GM21825 (cell line): Measurements from ENCODE around the gene ZG16B.

ENCODE experiments used
- ATAC-seq: cut with Tn5 transposase; IDR thresholded peaks from one replicate; pipeline ENCODE4 v1.9.1; 2021; ENCODE audit warnings: mild to moderate bottlenecking, moderate library complexity; ENCODE audit not compliant: unreplicated experiment

The ZG16B gene, protein sequence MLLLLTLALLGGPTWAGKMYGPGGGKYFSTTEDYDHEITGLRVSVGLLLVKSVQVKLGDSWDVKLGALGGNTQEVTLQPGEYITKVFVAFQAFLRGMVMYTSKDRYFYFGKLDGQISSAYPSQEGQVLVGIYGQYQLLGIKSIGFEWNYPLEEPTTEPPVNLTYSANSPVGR

GRCh38 chr16:2829501-2830354 is at the start of gene ZG16B:
TSS of gene ZG16B (plus strand) at chr16:2830303. CDS start at chr16:2830442, 139 bp downstream.
- no peak for ATAC-seq

GRCh38 chr16:2782583-2783351 is 47.3 kb upstream of the ZG16B start:
- no peak for ATAC-seq

GRCh38 chr16:2783581-2784357 is 46.3 kb upstream of the ZG16B start:
- ATAC-seq: no peak

GRCh38 chr16:2784358-2785100 is 45.6 kb upstream of the ZG16B start:
- ATAC-seq: no peak

DNA sequence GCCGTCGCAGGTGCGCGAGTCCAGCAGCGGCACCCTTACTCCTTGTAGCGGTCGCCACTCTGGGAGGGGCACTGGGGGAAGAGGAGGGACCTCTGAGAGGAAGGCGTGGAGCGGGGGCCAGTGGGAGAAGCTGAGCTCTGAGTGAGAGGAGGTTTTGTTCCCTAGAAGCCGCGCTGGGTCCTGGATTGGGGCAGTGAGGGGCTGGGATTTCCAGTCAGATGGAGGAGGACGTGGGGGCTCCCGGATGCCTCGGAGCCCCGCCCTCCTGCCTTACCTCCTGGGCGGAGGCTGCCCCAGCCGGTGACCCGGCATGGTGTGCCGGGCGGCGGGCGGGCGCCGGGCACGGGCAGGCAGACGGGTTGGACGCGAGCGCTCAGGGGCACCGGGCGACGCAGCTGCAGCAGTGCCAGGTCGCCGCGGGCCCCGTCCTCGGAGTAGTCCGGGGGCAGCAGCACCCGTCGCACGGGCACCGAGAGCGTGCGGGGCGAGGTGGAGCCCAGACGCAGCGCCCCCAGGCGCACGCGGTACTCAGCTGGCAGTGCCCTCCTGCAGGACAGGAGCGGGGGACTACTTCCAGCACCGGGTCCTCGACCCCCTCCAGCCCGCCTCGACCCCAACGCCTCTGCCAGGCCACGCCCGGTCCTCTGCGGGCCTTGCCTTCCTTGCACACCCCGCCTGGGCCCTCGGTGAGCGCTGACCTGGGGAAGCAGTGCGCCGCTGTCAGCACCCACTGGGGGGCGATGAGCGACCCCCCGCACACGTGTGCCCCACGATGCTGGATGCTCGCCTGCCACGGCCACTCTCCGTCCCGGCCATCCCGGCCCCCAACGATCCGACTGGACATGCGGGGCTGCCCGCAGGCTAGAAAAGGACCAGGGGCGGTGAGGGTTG is 44.8 kb upstream of the ZG16B start:
- ATAC-seq: no peak

GRCh38 chr16:2786061-2786825 is 43.9 kb upstream of the ZG16B start:
- no peak for ATAC-seq

DNA sequence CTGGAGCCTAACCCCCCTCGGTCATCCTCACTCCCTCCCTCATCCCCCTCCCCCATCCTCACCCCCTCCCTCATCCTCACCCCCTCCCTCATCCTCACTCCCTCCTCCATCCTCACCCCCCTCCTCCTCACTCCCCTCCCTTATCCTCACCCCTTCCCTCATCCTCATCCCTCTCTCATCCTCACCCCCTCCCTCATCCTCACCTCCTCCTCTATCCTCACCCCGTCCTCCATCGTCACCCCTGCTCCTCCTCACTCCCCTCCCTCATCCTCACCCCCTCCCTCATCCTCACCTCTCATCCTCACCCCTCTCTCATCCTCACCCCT is 43.3 kb upstream of the ZG16B start:
- no peak for ATAC-seq

DNA sequence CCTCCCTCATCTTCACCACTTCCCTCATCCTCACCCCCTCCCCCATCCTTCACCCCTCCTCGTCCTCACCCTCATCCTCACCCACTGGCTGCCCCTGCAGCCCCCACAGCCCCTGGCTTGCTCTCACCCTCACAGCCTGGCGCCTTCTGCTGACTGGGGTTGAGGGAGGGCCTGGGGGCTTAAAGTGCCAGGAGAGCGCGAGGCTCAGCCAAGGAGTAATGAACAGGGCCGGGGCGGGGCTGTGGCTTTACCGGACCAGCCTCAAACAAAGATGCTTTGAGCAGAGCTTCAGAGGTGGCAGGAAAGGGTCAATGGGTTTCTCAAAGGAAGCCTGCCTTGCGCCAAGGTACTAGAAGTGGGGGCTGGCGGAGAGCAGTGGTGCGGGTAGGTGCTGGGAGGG is 42.7 kb upstream of the ZG16B start, which contains the start of gene PRSS33:
PRSS33 (minus strand) TSS at position 155 of the 400 bp plus-strand sequence. CDS start 1,013 bp downstream, outside the sequence.
- no peak for ATAC-seq

DNA sequence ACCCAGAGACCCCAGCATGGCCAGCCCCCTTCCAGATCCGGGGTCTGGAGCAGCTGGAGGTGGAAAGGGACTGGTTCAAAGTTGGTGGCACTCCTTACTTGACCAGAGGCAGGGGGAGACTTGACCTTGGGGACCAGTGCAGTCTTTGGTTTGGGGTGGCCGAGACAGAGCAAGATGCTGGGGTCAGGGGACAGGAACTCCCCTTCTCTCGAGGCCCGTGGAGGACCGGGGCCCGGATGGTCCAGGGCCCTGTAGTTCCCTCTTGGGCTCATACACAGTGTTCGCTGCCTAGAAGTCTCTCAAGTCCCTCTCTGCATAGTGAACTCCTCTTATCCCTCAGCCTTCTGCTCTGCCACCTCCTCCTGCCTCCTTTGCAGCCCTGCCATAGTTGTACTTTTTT is 42.1 kb upstream of the ZG16B start:
- ATAC-seq: no peak

- ATAC-seq: no peak
Measured at GRCh38 chr16:2790631-2791030, 39.5 kb upstream of the ZG16B start.

DNA sequence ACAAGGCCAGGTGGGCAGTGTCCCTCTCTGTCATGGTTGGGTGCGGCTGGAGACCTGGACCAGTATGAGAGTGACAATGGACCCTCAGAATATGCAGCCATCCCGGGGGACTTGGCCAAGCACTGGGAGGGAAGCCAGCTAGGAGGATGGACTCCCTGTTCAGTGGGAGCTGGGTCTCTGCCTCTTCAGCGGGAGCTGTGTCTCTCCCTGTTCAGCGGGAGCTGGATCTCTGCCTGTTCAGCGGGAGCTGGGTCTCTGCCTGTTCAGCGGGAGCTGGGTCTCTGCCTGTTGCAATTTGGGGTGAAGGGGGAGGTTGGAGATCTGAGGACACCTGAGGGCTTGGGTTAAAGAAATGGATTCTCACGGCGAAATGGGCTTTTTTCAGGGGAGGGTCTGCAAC is 38.9 kb upstream of the ZG16B start:
- ATAC-seq: no peak

GRCh38 chr16:2792940-2793339 is 37.2 kb upstream of the ZG16B start:
- ATAC-seq: no peak

DNA sequence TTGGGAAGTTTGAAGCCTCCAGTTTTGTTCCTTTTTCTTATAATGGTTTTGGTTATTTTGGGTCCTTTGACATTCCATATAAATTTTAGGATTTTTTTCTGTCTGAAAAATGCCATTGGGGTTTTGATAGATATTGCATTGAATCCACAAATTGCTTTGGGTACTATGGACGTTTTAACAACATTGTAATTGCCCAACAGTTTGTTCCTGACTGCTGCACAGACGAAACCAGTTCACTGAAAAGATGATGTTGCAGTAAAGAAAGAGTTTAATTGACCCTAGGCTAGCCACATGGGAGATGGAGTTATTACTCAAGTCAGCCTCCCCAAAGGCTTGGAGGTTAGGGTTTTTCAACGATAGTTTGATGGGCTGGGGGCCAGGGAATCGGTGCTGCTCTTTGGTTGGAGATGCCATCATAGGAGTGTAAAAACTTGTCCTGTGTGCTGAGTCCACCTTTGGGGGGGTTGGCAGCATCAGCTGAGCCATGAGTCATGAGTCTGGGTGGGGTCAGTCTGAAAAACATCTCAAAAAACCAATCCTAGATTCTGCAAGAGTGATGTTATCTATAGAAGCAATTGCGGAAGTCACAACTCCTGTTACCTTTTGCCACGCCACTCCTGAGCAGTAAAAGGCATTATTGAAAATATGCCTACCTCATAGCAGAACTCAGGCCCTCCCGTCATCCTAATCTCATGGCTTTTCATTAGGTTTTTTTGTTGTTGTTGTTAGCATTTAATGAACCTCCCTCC is 34.5 kb upstream of the ZG16B start:
- ATAC-seq: no peak

DNA sequence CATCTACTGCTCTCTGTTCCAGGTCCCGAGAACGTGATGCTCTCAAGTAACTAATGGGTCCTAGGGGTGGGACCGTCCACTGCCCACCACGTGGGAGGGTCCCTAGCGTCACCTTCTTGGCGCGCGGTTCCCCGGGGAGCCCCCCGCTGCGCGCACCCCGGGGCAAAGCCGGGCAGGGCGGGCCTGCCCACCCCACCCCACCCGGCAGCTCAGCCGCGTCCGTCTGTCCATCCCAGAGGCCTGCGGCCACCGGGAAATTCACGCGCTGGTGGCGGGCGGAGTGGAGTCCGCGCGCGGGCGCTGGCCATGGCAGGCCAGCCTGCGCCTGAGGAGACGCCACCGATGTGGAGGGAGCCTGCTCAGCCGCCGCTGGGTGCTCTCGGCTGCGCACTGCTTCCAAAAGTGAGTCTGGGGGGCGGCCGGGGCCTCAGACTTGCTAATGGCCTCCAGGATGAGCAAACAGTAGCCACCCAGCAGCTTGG is 31.3 kb upstream of the ZG16B start:
- ATAC-seq: no peak

GRCh38 chr16:2799205-2799858 is 30.8 kb upstream of the ZG16B start:
- no peak for ATAC-seq

GRCh38 chr16:2799859-2800226 is 30.3 kb upstream of the ZG16B start:
- ATAC-seq: no peak

DNA sequence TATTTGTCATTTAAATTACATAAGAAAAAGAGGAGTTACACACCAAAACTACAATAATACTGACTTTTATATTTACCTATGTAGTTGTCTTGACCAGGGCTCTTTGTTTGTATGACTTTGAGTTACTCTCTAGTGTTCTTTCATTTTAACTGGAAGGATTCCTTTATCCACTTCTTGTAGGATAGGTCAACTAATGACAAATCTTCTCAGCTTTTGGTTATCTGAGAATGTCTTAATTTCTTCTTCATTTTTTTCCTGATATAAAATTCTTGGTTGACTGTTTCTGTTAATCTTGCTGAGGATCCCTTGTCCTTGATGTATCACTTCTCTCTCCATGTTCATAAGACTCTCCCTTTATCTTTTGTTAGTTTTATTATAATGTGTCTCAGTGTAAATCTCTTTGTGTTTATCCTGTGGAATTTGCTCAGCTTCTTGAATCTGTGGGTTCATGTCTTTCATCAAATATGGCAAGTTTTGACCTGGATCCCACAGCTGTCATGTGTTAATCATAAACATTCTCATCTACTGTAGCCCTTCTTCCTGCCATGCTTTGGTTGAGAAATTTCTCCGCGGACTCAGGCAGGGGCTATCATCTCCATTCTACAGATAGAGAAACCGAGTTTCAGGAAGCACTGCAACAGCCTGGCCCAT is 26.4 kb upstream of the ZG16B start:
- no peak for ATAC-seq
